ENCODE data around the gene KCNJ9.

Gene KCNJ9

DNA sequence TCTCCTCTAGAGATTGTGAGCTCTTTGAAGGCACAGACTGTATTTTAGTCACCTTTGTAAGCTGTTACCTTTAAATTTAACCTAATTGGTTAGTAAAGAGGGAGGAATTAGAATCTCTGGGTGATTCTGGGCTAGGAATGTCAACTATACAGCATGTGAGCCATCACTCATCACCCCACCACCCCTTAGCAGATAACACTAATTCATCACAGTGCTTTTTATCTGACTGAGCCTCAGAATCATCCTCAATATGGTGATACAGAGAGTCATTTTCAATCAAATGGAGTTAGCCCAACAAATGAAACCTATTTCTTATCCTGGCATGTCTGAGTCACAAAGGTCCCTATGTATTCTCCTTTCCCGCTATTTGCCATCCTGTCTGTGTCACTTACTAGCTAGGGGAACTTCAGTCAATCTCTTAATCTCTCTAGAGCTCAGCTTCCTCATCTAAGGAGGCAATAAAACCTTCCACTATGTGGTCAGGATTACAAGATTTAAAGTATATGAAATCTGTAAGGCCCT, 24.6 kb upstream of the KCNJ9 start:
- Histone ChIP-seq H3K4me1 (ENCODE audit: insufficient read depth, low read length, poor library complexity, severe bottlenecking) (no peaks in the 10 kb centered on the region), H3K9me3 (ENCODE audit: insufficient read depth, low read depth, low read length) (no peaks in the 10 kb centered on the region), H3K27me3 (ENCODE audit: insufficient read depth, low read length, poor library complexity, severe bottlenecking) (no peaks in the 10 kb centered on the region), H3K79me2 (ENCODE audit: insufficient read depth, low read length) (no peaks in the 10 kb centered on the region), H2AFZ (ENCODE audit: low read length) (no peak overlapping the region), H4K20me1 (ENCODE audit: insufficient read depth, low read length, poor library complexity, severe bottlenecking) (no peaks in the 10 kb centered on the region), H3F3A (ENCODE audit: low read depth) (no peaks in the 10 kb centered on the region), H3K36me3 (ENCODE audit: insufficient read depth, low read length) (no peaks in the 10 kb centered on the region), H3K4me2 (ENCODE audit: low read depth, low read length, poor library complexity, severe bottlenecking) (no peak overlapping the region), H3K4me3 (ENCODE audit: low read length, poor library complexity, severe bottlenecking) (no peak overlapping the region), H3K9me2 (replicated peaks; ENCODE audit: low read depth, low read length) (no peaks in the 10 kb centered on the region), H3K9ac (ENCODE audit: low read depth, low read length, poor library complexity, severe bottlenecking) (no peak overlapping the region)
- TF ChIP-seq, protein P1, sequence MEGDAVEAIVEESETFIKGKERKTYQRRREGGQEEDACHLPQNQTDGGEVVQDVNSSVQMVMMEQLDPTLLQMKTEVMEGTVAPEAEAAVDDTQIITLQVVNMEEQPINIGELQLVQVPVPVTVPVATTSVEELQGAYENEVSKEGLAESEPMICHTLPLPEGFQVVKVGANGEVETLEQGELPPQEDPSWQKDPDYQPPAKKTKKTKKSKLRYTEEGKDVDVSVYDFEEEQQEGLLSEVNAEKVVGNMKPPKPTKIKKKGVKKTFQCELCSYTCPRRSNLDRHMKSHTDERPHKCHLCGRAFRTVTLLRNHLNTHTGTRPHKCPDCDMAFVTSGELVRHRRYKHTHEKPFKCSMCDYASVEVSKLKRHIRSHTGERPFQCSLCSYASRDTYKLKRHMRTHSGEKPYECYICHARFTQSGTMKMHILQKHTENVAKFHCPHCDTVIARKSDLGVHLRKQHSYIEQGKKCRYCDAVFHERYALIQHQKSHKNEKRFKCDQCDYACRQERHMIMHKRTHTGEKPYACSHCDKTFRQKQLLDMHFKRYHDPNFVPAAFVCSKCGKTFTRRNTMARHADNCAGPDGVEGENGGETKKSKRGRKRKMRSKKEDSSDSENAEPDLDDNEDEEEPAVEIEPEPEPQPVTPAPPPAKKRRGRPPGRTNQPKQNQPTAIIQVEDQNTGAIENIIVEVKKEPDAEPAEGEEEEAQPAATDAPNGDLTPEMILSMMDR (conservative IDR thresholded peaks at IDR 0.05; ENCODE audit: low read length), result no peak
- no peak for TF ChIP-seq EZH2phosphoT487 (IDR thresholded peaks at IDR 0.05; ENCODE audit: borderline replicate concordance)

DNA sequence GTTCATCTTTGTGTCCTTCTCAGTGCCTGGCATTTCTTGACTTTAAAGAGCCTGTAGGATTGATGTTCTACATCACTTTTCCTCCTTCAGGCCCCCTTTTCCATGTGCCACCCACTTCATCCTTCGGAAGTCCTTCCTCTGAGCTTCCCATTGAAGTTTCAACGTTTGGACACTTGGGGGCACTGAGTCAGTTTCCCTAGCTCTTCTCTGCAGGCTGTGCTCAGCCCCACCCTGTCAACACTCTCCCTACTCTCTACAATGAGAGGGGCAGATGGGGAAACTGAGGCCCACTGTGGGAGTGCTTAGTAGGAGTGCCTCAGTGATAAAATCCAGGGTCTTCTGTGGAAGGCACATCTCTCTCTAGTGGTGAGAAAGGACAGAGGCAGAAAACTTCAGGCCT, 23.3 kb upstream of the KCNJ9 start:
- H4K20me1 ChIP-seq (ENCODE audit: insufficient read depth, low read length, poor library complexity, severe bottlenecking), result no peaks in the 10 kb centered on the region
- no peaks in the 10 kb centered on the region for H3K27me3 ChIP-seq (ENCODE audit: insufficient read depth, low read length, poor library complexity, severe bottlenecking)
- H3K9me3 ChIP-seq (ENCODE audit: insufficient read depth, low read depth, low read length), result no peaks in the 10 kb centered on the region
- no peak overlapping the region for H2AFZ ChIP-seq (ENCODE audit: low read length)
- H3K4me3 ChIP-seq (ENCODE audit: low read length, poor library complexity, severe bottlenecking), result no peak overlapping the region
- no peaks in the 10 kb centered on the region for H3K4me1 ChIP-seq (ENCODE audit: insufficient read depth, low read length, poor library complexity, severe bottlenecking)
- H3K9me2 ChIP-seq (replicated peaks; ENCODE audit: low read depth, low read length), result no peaks in the 10 kb centered on the region
- no peaks in the 10 kb centered on the region for H3K36me3 ChIP-seq (ENCODE audit: insufficient read depth, low read length)
- H3K4me2 ChIP-seq (ENCODE audit: low read depth, low read length, poor library complexity, severe bottlenecking), result no peak overlapping the region
- no peak overlapping the region for H3K9ac ChIP-seq (ENCODE audit: low read depth, low read length, poor library complexity, severe bottlenecking)
- no peak for TF ChIP-seq EZH2phosphoT487 (IDR thresholded peaks at IDR 0.05; ENCODE audit: borderline replicate concordance)
- TF ChIP-seq, protein P1 (conservative IDR thresholded peaks at IDR 0.05; ENCODE audit: low read length), result peak; percentile 38
- no peaks in the 10 kb centered on the region for H3K79me2 ChIP-seq (ENCODE audit: insufficient read depth, low read length)
- H3F3A ChIP-seq (ENCODE audit: low read depth), result no peaks in the 10 kb centered on the region

DNA sequence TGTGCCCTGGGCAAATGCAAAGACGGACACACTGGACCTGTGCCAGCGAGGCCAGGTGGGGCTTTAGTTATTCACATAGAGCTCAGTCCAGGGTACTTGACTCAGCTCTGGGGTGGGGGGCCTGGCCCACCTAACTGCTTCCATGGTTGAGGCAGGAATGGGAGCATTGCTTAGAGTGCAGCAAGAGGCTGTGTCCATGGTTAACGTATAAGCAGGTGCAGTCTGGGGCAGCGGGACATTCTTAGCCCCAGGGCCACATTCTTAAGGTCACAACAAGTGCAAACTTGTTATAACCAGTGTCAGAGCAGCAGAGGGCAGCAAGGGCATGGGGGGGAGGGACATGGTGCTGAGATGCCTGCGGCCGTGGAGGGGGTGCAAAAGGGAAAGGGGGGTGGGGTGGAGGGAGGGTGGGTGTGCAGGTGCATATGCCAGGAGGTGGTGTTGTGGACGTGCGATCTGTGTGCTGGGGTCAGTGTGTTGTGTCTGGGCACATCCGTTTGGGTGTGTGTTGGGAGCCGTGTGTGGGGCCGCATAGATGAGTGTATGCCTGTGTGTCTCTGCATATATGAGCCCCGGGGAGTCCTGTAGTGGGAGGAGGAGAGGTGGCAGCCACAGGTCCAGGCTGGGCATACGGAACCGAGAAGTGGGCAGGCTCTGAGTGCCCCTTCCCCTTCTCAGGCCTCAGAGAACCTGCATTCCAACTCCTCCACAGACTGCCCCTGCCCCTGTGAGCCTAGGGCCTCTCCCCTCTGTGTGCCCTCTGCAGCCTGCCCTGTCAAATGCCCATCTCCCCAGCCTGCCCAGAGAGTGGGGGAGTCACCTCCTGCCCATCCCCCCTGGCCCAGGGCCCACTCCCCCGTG, 19.7 kb upstream of the KCNJ9 start:
- no peaks in the 10 kb centered on the region for H3K9me3 ChIP-seq (ENCODE audit: insufficient read depth, low read depth, low read length)
- H3K27me3 ChIP-seq (ENCODE audit: insufficient read depth, low read length, poor library complexity, severe bottlenecking), result no peaks in the 10 kb centered on the region
- no peaks in the 10 kb centered on the region for H4K20me1 ChIP-seq (ENCODE audit: insufficient read depth, low read length, poor library complexity, severe bottlenecking)
- no peak overlapping the region for H3K4me2 ChIP-seq (ENCODE audit: low read depth, low read length, poor library complexity, severe bottlenecking)
- no peaks in the 10 kb centered on the region for H3K79me2 ChIP-seq (ENCODE audit: insufficient read depth, low read length)
- no peaks in the 10 kb centered on the region for H3F3A ChIP-seq (ENCODE audit: low read depth)
- H3K36me3 ChIP-seq (ENCODE audit: insufficient read depth, low read length), result no peaks in the 10 kb centered on the region
- no peak overlapping the region for H2AFZ ChIP-seq (ENCODE audit: low read length)
- no peaks in the 10 kb centered on the region for H3K4me1 ChIP-seq (ENCODE audit: insufficient read depth, low read length, poor library complexity, severe bottlenecking)
- H3K9ac ChIP-seq (ENCODE audit: low read depth, low read length, poor library complexity, severe bottlenecking), result no peak overlapping the region
- no peaks in the 10 kb centered on the region for H3K9me2 ChIP-seq (replicated peaks; ENCODE audit: low read depth, low read length)
- TF ChIP-seq, protein P1 (conservative IDR thresholded peaks at IDR 0.05; ENCODE audit: low read length), result no peak
- TF ChIP-seq EZH2phosphoT487 (IDR thresholded peaks at IDR 0.05; ENCODE audit: borderline replicate concordance), result no peak
- H3K4me3 ChIP-seq (ENCODE audit: low read length, poor library complexity, severe bottlenecking), result no peak overlapping the region
